Immature natural killer cell (primary cell): Measurements from ENCODE around the gene PLSCR4. TPM values are rescaled to one million over a fixed set of nuclear protein-coding genes. Genes with fewer than 3 reads are reported as not detected.

Source experiments
- DNase-seq, 3 donors: peaks; one replicate each; pipeline ENCODE4 v3.0.0; 2022; ENCODE audit warnings: mixed read lengths in 1 of 3
- H3K27ac Mint-ChIP-seq, 6 donors: one replicate each; pipeline ENCODE4 v1.8.0; 2020; ENCODE audit warnings: mixed read lengths in 6 of 6, mild to moderate bottlenecking in 5 of 6, inconsistent platforms in 4 of 6, moderate library complexity in 3 of 6
- H3K27me3 Mint-ChIP-seq, 3 donors: one replicate each; pipeline ENCODE4 v1.8.0; 2020 to 2021; ENCODE audit warnings: low read depth in 3 of 3, mild to moderate bottlenecking in 3 of 3, mixed read lengths in 3 of 3, moderate library complexity in 3 of 3, inconsistent platforms in 1 of 3
- H3K36me3 Mint-ChIP-seq, 3 donors: one replicate each; pipeline ENCODE4 v1.8.0; 2020; ENCODE audit warnings: mixed read lengths in 3 of 3, inconsistent platforms in 2 of 3, mild to moderate bottlenecking in 2 of 3
- H3K4me1 Mint-ChIP-seq, 2 donors: one replicate each; pipeline ENCODE4 v1.8.0; 2020; ENCODE audit warnings: inconsistent platforms in 2 of 2, mild to moderate bottlenecking in 2 of 2, mixed read lengths in 2 of 2, moderate library complexity in 1 of 2
- H3K4me3 Mint-ChIP-seq, 5 donors: one replicate each; pipeline ENCODE4 v1.8.0; 2020; ENCODE audit warnings: mild to moderate bottlenecking in 5 of 5, mixed read lengths in 5 of 5, inconsistent platforms in 3 of 5, moderate library complexity in 3 of 5
- H3K9me3 Mint-ChIP-seq, 6 donors: one replicate each; pipeline ENCODE4 v1.8.0; 2020; ENCODE audit warnings: mild to moderate bottlenecking in 6 of 6, mixed read lengths in 6 of 6, inconsistent platforms in 4 of 6, moderate library complexity in 3 of 6
- polyA plus RNA-seq, 3 donors: library from polyadenylated mRNA; unstranded; fragments of 300-500 nt; fragmentation: Illumina TruSeq; gene quantifications; one replicate each; pipeline ENCODE4 v1.2.3, GENCODE V29; 2021

PLSCR4 gene
- polyA plus RNA-seq, 3 donors from 2014 or later, result 0.41 TPM; not detected in 2

- Mint-ChIP-seq H3K4me3 (peak overlapping the region; percentile 15 to 75 (median 59)), H3K4me1 (peaks cover 4 to 16% of the 10 kb centered on the region in 2 donors), H3K36me3 (peaks cover 0 to 4% (median 4%) of the 10 kb centered on the region in 3 donors), H3K27me3 (peaks cover 12 to 19% (median 14%) of the 10 kb centered on the region in 3 donors), H3K27ac (no peak overlapping the region), H3K9me3 (peaks cover 0 to 17% (median 8%) of the 10 kb centered on the region in 6 donors)
- DNase-seq, result no peak
These were observed 91.1 kb downstream of the PLSCR4 start for GRCh38 chr3:146159616-146160320.

- no peak overlapping the region for H3K4me3 Mint-ChIP-seq
- no peak overlapping the region for H3K27ac Mint-ChIP-seq
- peaks cover 12 to 19% (median 12%) of the 10 kb centered on the region in 3 donors for H3K27me3 Mint-ChIP-seq
- H3K4me1 Mint-ChIP-seq, result peaks cover 4 to 16% of the 10 kb centered on the region in 2 donors
- peaks cover 0 to 17% (median 8%) of the 10 kb centered on the region in 6 donors for H3K9me3 Mint-ChIP-seq
- no peak for DNase-seq
- peaks cover 0 to 4% (median 4%) of the 10 kb centered on the region in 3 donors for H3K36me3 Mint-ChIP-seq
These were observed 91.9 kb downstream of the PLSCR4 start for GRCh38 chr3:146159037-146159436.

- peaks cover 8 to 14% (median 9%) of the 10 kb centered on the region in 3 donors for H3K27me3 Mint-ChIP-seq
- no peaks in the 10 kb centered on the region for H3K36me3 Mint-ChIP-seq
- peaks cover 4 to 16% of the 10 kb centered on the region in 2 donors for H3K4me1 Mint-ChIP-seq
- H3K9me3 Mint-ChIP-seq, result peaks cover 0 to 17% (median 6%) of the 10 kb centered on the region in 6 donors
- H3K27ac Mint-ChIP-seq, result no peak overlapping the region
- no peak overlapping the region for H3K4me3 Mint-ChIP-seq
- DNase-seq, result no peak
These were observed 93.4 kb downstream of the PLSCR4 start for GRCh38 chr3:146157325-146158060.

GRCh38 chr3:146156666-146157314 is 94.1 kb downstream of the PLSCR4 start:
- Mint-ChIP-seq H3K27ac (no peak overlapping the region), H3K4me1 (peaks cover 4 to 12% of the 10 kb centered on the region in 2 donors), H3K9me3 (peaks cover 0 to 13% (median 6%) of the 10 kb centered on the region in 6 donors), H3K4me3 (no peak overlapping the region), H3K36me3 (no peaks in the 10 kb centered on the region), H3K27me3 (peaks cover 8 to 9% (median 9%) of the 10 kb centered on the region in 3 donors)
- no peak for DNase-seq

- H3K27ac Mint-ChIP-seq, result no peak overlapping the region
- peaks cover 6 to 7% (median 6%) of the 10 kb centered on the region in 3 donors for H3K27me3 Mint-ChIP-seq
- no peak for DNase-seq
- no peaks in the 10 kb centered on the region for H3K36me3 Mint-ChIP-seq
- H3K9me3 Mint-ChIP-seq, result peaks cover 0 to 11% (median 6%) of the 10 kb centered on the region in 6 donors
- H3K4me1 Mint-ChIP-seq, result peaks cover 2 to 8% of the 10 kb centered on the region in 2 donors
- H3K4me3 Mint-ChIP-seq, result no peak overlapping the region
These were observed 94.8 kb downstream of the PLSCR4 start for GRCh38 chr3:146156095-146156494.

GRCh38 chr3:146154995-146155394 is 95.9 kb downstream of the PLSCR4 start:
- Mint-ChIP-seq H3K4me3 (no peak overlapping the region), H3K36me3 (no peaks in the 10 kb centered on the region), H3K4me1 (peaks cover 0 to 3% of the 10 kb centered on the region in 2 donors), H3K9me3 (peaks cover 0 to 11% (median 3%) of the 10 kb centered on the region in 6 donors), H3K27me3 (peaks cover 3 to 5% (median 3%) of the 10 kb centered on the region in 3 donors), H3K27ac (no peak overlapping the region)
- no peak for DNase-seq

GRCh38 chr3:146154316-146154715 is 96.6 kb downstream of the PLSCR4 start:
- Mint-ChIP-seq H3K27ac (no peak overlapping the region), H3K4me1 (no peaks in the 10 kb centered on the region), H3K9me3 (peaks cover 0 to 13% (median 0%) of the 10 kb centered on the region in 6 donors), H3K36me3 (no peaks in the 10 kb centered on the region), H3K4me3 (no peak overlapping the region), H3K27me3 (peaks cover 0 to 3% (median 2%) of the 10 kb centered on the region in 3 donors)
- DNase-seq, result no peak

GRCh38 chr3:146153429-146153828 is 97.5 kb downstream of the PLSCR4 start:
- no peak overlapping the region for H3K4me3 Mint-ChIP-seq
- H3K27me3 Mint-ChIP-seq, result peaks cover 0 to 3% (median 2%) of the 10 kb centered on the region in 3 donors
- DNase-seq, result no peak
- no peaks in the 10 kb centered on the region for H3K4me1 Mint-ChIP-seq
- H3K9me3 Mint-ChIP-seq, result peaks cover 0 to 15% (median 0%) of the 10 kb centered on the region in 6 donors
- no peak overlapping the region for H3K27ac Mint-ChIP-seq
- no peaks in the 10 kb centered on the region for H3K36me3 Mint-ChIP-seq

GRCh38 chr3:146152834-146153233 is 98.1 kb downstream of the PLSCR4 start:
- Mint-ChIP-seq H3K4me3 (no peak overlapping the region), H3K27me3 (peaks cover 0 to 3% (median 2%) of the 10 kb centered on the region in 3 donors), H3K9me3 (peaks cover 0 to 15% (median 0%) of the 10 kb centered on the region in 6 donors), H3K27ac (no peak overlapping the region), H3K4me1 (no peaks in the 10 kb centered on the region), H3K36me3 (no peaks in the 10 kb centered on the region)
- no peak for DNase-seq

- Mint-ChIP-seq H3K27me3 (peaks cover 0 to 4% (median 0%) of the 10 kb centered on the region in 3 donors), H3K4me1 (no peaks in the 10 kb centered on the region), H3K27ac (no peak overlapping the region), H3K9me3 (peaks cover 0 to 8% (median 0%) of the 10 kb centered on the region in 6 donors), H3K4me3 (no peak overlapping the region), H3K36me3 (no peaks in the 10 kb centered on the region)
- DNase-seq, result no peak
These were observed 102.4 kb downstream of the PLSCR4 start for GRCh38 chr3:146148468-146148931.

GRCh38 chr3:146145642-146146041 is 105.3 kb downstream of the PLSCR4 start:
- no peaks in the 10 kb centered on the region for H3K36me3 Mint-ChIP-seq

GRCh38 chr3:146142757-146143156 is 108.1 kb downstream of the PLSCR4 start:
- H3K4me3 Mint-ChIP-seq, result no peak overlapping the region
- H3K36me3 Mint-ChIP-seq, result no peaks in the 10 kb centered on the region
- peaks cover 0 to 2% (median under 1%) of the 10 kb centered on the region in 6 donors for H3K9me3 Mint-ChIP-seq
- no peaks in the 10 kb centered on the region for H3K4me1 Mint-ChIP-seq
- no peak overlapping the region for H3K27ac Mint-ChIP-seq
- H3K27me3 Mint-ChIP-seq, result peaks cover 0 to 2% (median 0%) of the 10 kb centered on the region in 3 donors
- DNase-seq, result no peak

More at GRCh38 chr3:146145642-146146041, 105.3 kb downstream of the PLSCR4 start:
- Mint-ChIP-seq H3K27me3 (peaks cover 0 to 4% (median 0%) of the 10 kb centered on the region in 3 donors), H3K9me3 (peaks cover 0 to 5% (median under 1%) of the 10 kb centered on the region in 6 donors), H3K27ac (no peak overlapping the region), H3K4me3 (no peak overlapping the region), H3K4me1 (no peaks in the 10 kb centered on the region)
- DNase-seq, result no peak
